PC-3 (cell line): ENCODE measurements around the gene APOL4. TPM values are rescaled to one million over a fixed set of nuclear protein-coding genes. Genes with fewer than 3 reads are reported as not detected.

Experiments
- ATAC-seq: fragments of 200-7000 bp; cut with Tn5 transposase; 2 replicates; pipeline ENCODE4 v1.9.1; 2020; ENCODE audit warnings: mild to moderate bottlenecking, moderate library complexity
- BruUV-seq: library from RNA; stranded (reverse); fragments of 400-500 nt; replicated peaks from 2 replicates; lab custom pipeline; 2021; lab: Mats Ljungman, UMichigan
- CTCF ChIA-PET: fragments of 300-600 bp; sonication (Branson Sonifier 250); formaldehyde crosslinking; loops from one replicate; lab custom pipeline; 2022; ENCODE audit warnings: antibody characterized with exemption; lab: Charles Lee
- POLR2A ChIA-PET: fragments of 300-600 bp; sonication (Branson Sonifier 250); formaldehyde crosslinking; loops from one replicate; lab custom pipeline; 2022; ENCODE audit warnings: antibody characterized with exemption; ENCODE audit not compliant: unreplicated experiment; lab: Charles Lee
- DNase-seq: peaks from one replicate; pipeline ENCODE4 v3.0.0-alpha.2; 2015
- H2AFZ ChIP-seq: fragments of 300-600 bp; sonication (generic); 2 replicates; pipeline ENCODE4 v1.6.0; 2016; ENCODE audit warnings: antibody characterized with exemption, low read length
- H3F3A ChIP-seq: fragments of 300-600 bp; sonication (generic); one replicate; pipeline ENCODE4 v1.6.0; 2017; ENCODE audit warnings: antibody characterized with exemption, low read length, control low read depth, mild to moderate bottlenecking; ENCODE audit not compliant: unreplicated experiment
- H3K27ac ChIP-seq: fragments of 300-600 bp; sonication (generic); 2 replicates; pipeline ENCODE4 v1.5.1; 2016; ENCODE audit warnings: mild to moderate bottlenecking, low read length
- H3K27me3 ChIP-seq: fragments of 300-600 bp; sonication (generic); 2 replicates; pipeline ENCODE4 v1.6.1; 2016; ENCODE audit warnings: low read length, mixed read lengths
- H3K36me3 ChIP-seq: fragments of 300-600 bp; sonication (generic); 2 replicates; pipeline ENCODE4 v1.6.1; 2016; ENCODE audit warnings: low read depth, mixed run types, low read length, mixed read lengths
- H3K4me1 ChIP-seq: fragments of 300-600 bp; sonication (generic); 2 replicates; pipeline ENCODE4 v1.5.1; 2016; ENCODE audit warnings: low read length; ENCODE audit not compliant: insufficient read depth
- H3K4me2 ChIP-seq: fragments of 300-600 bp; sonication (generic); 2 replicates; pipeline ENCODE4 v1.6.0; 2016; ENCODE audit warnings: low read length
- H3K4me3 ChIP-seq: fragments of 300-600 bp; sonication (generic); 2 replicates; pipeline ENCODE4 v1.5.1; 2016; ENCODE audit warnings: mild to moderate bottlenecking, low read length, mixed read lengths
- H3K79me2 ChIP-seq: fragments of 300-600 bp; sonication (generic); 2 replicates; pipeline ENCODE4 v1.6.1; 2017; ENCODE audit warnings: low read length, mixed read lengths
- H3K9ac ChIP-seq: fragments of 300-600 bp; sonication (generic); 2 replicates; pipeline ENCODE4 v1.6.0; 2016; ENCODE audit warnings: mild to moderate bottlenecking, low read length
- H3K9me2 ChIP-seq: fragments of 300-600 bp; sonication (generic); replicated peaks from 2 replicates; pipeline ENCODE4 v1.6.1; 2016; ENCODE audit warnings: mixed run types, low read length, mixed read lengths
- H3K9me3 ChIP-seq: fragments of 300-600 bp; sonication (generic); 2 replicates; pipeline ENCODE4 v1.6.1; 2016; ENCODE audit warnings: low read length, mixed read lengths
- H4K20me1 ChIP-seq: fragments of 300-600 bp; sonication (generic); 2 replicates; pipeline ENCODE4 v1.6.1; 2016; ENCODE audit warnings: low read length, mixed read lengths
- CTCF ChIP-seq: fragments of 300-600 bp; sonication (generic); conservative IDR thresholded peaks from 2 replicates; pipeline ENCODE4 v1.5.1; 2017; ENCODE audit warnings: antibody characterized with exemption, low read depth, mild to moderate bottlenecking, low read length
- EZH2 ChIP-seq: fragments of 300-600 bp; sonication (generic); IDR thresholded peaks from one replicate; pipeline ENCODE4 v1.6.1; 2017; ENCODE audit warnings: antibody characterized with exemption, mild to moderate bottlenecking, low read length; ENCODE audit not compliant: unreplicated experiment
- EZH2phosphoT487 ChIP-seq: fragments of 300-600 bp; sonication (generic); IDR thresholded peaks from 2 replicates; pipeline ENCODE4 v1.6.1; 2018; ENCODE audit warnings: mild to moderate bottlenecking, antibody characterized with exemption, low read length, borderline replicate concordance
- intact Hi-C: fragments of 100-400 bp; cut with micrococcal nuclease; formaldehyde crosslinking; loops from 2 replicates; pipeline ENCODE4 v1.9.0; 2023
- total RNA-seq: library from RNA; depleted of rRNA; stranded (reverse); fragments of >200 nt; gene quantifications from 2 replicates; pipeline ENCODE4 v1.2.3, GENCODE V29; 2014

APOL4 gene
- total RNA-seq, 1 experiment from 2014 or later: 0.04 TPM

GRCh38 chr22:36239401-36240171 is 38.0 kb upstream of the APOL4 start, which contains the start of gene APOL2:
Gene APOL2, minus strand, starts transcription at chr22:36239527. Its CDS starts 6,365 bp downstream, at chr22:36233162.
- H3K9me2 ChIP-seq: no peaks in the 10 kb centered on the region
- intact Hi-C loops: loop anchor here (5.0 kb wide), 1 partner anchor 42 kb away; no protein-coding TSS in a partner anchor
- H3K27ac ChIP-seq: peak within 1 kb of the TSS; percentile 59
- no peaks in the 10 kb centered on the region for H3K9me3 ChIP-seq
- peaks cover 18% of the 10 kb centered on the region for H3K4me1 ChIP-seq
- H3F3A ChIP-seq: no peaks in the 10 kb centered on the region
- H3K4me2 ChIP-seq: peak within 1 kb of the TSS; percentile 98
- H3K79me2 ChIP-seq: peaks cover 24% of the 10 kb centered on the region
- H2AFZ ChIP-seq: peak within 1 kb of the TSS; percentile 92
- H3K9ac ChIP-seq: peak within 1 kb of the TSS; percentile 80
- no peaks in the 10 kb centered on the region; the same call in 1 of the 2 replicates for H3K36me3 ChIP-seq
- no peaks in the 10 kb centered on the region for H4K20me1 ChIP-seq
- TF ChIP-seq EZH2 (no peak), CTCF (peak; percentile 55)
- CTCF ChIA-PET: interaction anchor here (0.9 kb wide), 1 partner anchor 38 kb away, joined by 3 read pairs; no protein-coding TSS in a partner anchor
- ATAC-seq (peak; percentile 96), DNase-seq (peak; percentile 88)
- H3K27me3 ChIP-seq: no peaks in the 10 kb centered on the region
- BruUV-seq: no TSS peak
- peak within 1 kb of the TSS; percentile 96 for H3K4me3 ChIP-seq
- POLR2A ChIA-PET: no interaction called here

GRCh38 chr22:36239150-36239400 is 37.5 kb upstream of the APOL4 start:
- TSS peak; percentile 67 for BruUV-seq
- peak overlapping the region; percentile 96 for H3K4me3 ChIP-seq
- H3K27ac ChIP-seq: peak overlapping the region; percentile 59
- H3K4me2 ChIP-seq: peak overlapping the region; percentile 98
- no peaks in the 10 kb centered on the region for H3F3A ChIP-seq
- no peaks in the 10 kb centered on the region; the same call in 1 of the 2 replicates for H3K36me3 ChIP-seq
- no peak for TF ChIP-seq EZH2
- no peak for TF ChIP-seq EZH2phosphoT487
- TF ChIP-seq CTCF: no peak
- H4K20me1 ChIP-seq: no peaks in the 10 kb centered on the region
- peak overlapping the region; percentile 80 for H3K9ac ChIP-seq
- DNase-seq: no peak
- ATAC-seq: peak; percentile 25
- H3K4me1 ChIP-seq: peaks cover 18% of the 10 kb centered on the region
- no peaks in the 10 kb centered on the region for H3K27me3 ChIP-seq
- peak overlapping the region; percentile 92 for H2AFZ ChIP-seq
- no peaks in the 10 kb centered on the region for H3K9me3 ChIP-seq
- intact Hi-C loops: loop anchor here (5.0 kb wide), 1 partner anchor 42 kb away; no protein-coding TSS in a partner anchor
- H3K9me2 ChIP-seq: no peaks in the 10 kb centered on the region
- CTCF ChIA-PET: interaction anchor here (0.9 kb wide), 1 partner anchor 39 kb away, joined by 3 read pairs; no protein-coding TSS in a partner anchor
- peaks cover 24% of the 10 kb centered on the region for H3K79me2 ChIP-seq
- POLR2A ChIA-PET: no interaction called here
